HG03439 (cell line): ENCODE measurements around the gene SOST.
A peak's percentile ranks its signal among the peaks of the same experiment; 100 is the strongest.

Source experiments
- ATAC-seq: cut with Tn5 transposase; IDR thresholded peaks from one replicate; pipeline ENCODE4 v1.9.1; 2021; ENCODE audit warnings: mild to moderate bottlenecking, moderate library complexity; ENCODE audit not compliant: unreplicated experiment

The SOST gene

DNA sequence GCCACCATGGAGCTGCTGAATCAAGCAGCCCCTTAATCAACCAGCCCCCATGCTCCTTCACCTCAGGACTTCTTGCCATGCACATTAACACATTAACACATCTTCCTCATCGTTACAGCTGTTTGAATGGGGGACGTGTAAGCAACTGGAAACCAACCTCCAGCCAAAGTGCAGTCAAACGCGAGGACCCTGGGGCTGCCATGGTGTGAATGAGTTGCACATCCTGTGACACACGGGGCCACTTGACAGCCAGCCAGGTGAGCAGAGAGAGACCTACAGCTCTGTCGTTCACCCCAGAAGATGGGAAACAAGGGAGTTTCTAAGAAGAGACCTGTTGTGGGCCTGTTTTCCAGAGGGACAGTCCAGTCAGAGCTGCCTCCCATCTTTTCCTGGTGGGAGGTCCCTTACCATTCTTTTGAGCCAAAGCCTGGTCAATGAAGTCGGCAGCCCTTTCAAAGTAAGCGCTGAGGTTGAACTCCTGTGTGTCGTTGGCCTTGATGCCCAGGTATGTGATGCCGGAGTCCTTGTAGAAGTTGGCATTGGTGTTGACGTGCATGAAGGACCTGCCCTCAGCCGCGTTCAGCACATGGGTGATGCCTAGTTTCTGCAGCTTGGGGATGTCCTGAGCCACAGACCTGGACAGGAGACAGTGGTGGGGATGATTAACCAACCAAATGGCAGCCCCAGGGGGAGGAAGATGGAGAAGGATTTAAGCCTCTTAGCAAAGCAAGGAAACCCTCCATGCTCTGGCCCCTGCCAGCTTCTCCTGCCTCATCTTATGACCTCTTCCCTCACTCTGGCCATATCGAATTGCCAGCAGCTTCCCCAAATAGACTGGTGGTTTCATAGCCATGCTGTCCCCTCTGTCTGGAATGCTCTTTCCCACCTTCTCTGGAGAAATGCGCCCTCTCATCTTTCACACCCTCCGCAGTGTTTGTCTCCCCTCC is 16.0 kb upstream of the SOST start:
- ATAC-seq: no peak

DNA sequence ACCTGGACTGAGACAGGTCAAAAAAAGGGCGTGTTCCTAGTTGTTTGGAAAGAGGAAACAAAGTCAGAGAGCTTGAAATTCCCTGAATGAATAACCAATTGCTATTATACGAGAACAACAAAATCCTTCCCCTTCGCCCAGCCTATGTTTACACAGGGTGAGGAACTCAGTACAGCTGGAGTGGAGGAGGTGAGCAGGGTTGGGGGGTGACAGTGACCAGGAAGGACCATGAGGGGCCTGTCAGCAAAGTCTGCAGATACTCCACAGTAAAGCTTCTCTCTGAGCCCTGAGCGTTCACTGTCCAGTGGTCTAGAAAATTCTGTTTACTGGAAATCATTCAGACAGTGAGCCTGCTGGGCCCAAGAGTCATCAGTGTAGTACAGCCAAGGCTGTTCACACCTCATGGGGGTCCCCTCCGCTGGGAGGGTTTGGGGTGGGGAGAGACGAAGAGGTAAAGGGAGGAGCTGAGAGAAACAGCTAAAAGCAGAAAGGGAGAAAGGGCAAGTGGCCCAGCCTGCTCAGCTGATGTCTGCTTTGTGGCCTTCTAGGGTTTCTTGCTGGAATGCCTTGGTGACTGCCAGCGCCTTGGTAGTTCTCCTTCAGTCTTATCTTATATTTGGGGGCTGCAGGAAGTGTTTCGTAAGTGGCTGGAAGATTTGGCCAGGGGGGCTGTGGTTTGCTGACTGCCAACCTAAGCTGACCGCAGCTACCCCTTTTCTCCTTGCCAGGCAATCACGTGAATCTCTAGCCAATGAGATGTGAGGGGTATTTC is 14.5 kb upstream of the SOST start:
- ATAC-seq: no peak

DNA sequence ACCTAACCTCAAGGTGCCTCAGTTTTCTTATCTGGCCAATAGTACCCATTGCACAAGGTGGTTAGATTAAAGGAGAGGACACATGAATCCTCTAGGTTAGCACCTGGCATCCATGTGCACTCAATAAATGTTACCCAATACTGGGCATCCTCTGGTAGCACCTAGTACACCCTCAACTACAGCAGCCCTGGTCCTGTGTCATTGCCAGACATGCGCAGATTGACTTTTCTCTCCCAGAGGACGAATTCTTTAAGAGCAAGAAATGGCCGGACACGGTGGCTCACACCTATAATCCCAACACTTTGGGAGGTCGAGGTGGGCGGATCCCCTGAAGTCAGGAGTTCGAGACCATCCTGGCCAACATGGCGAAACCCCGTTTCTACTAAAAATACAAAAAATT is 12.9 kb upstream of the SOST start:
- no peak for ATAC-seq

DNA sequence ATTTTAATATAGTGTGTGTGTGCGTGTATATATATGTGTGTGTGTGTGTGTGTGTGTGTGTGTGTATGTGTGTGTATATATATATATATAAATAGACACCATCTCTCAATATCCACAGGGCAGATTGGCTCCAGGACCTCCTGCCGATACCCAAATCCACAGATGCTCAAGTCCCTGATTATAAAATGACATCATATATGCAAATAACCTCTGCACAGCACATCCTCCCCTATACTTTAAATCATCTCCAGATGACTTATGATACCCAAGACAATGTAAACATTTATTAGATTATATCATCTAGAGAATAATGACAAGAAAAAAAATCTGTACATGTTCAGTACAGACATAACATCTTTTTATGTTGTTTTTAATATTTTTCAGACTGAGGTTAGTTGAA is 12.4 kb upstream of the SOST start:
- no peak for ATAC-seq

DNA sequence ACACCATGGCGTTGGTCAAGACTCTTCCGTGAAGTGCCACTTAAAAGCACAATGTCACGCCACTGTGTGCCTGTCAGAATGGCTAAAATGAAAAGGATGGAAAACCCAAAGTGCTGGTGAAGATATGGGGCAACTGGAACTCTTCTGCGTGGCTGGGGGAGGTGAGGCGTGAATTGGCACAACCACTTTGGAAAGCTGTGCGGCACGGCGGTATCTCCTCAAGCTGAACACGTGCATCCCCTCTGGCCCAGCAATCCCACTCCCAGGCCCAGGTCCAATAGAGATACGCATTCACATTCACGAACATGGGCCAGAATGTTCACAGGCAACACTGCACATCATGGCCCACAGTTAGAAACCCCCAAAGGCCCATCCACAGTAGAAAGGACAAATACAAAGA is 11.3 kb upstream of the SOST start:
- no peak for ATAC-seq

DNA sequence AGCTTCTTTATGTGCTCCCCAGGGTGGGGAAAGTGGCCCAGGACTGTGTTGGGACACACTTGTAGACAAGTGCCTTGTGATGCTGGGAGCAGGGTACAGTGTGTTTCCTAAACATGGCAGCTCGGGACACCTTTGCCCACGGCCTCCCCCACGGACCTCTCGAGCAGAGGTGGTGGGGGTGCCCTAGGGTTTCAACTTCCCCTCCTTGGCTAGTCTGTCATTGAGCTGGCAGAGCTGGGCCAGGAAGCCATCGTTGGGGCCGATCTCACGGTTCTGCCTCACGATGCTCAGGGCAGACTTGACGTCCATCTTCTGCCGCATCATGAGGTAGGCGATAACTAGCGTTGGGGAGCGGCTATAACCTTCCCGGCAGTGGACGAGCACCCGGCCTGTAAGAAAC is 10.8 kb upstream of the SOST start:
- ATAC-seq: no peak

DNA sequence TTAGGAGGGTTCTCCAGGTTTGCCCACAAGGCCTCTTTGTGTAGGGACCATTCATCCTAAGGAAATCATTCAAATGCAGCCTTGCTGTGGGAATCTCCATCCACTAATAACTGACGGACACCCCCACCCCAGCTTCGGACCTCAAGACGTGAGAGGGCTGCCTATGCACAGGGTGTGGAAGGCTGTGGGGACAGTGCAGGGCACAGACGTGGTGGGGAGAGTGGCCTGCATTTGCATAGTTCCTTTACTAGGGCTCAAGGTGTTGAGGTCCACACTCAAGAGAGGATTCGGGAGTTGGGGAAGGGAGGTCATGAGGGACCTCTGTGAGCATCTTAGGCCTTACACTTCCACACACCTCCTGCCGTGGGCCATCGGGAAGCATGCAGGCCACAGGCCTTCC is 10.4 kb upstream of the SOST start:
- no peak for ATAC-seq

DNA sequence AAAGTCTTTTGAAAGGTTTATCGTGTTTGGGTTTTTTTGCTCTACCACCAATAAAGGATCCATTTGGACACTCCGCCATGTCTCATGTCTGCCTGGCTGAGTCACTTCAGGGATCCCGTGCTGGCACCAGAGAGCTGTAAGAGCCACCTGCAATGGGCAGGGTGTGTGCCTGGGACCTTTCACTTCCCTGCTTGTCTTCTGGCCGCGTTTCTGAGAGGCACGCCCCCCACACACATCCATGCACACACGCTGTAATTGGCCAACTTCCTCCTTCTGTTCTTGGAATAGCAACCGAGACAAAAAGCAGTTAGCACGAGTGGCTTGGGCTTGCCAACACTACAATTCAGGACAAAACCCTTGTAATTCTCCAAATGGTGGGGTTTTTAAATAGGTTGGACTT is 9.8 kb upstream of the SOST start:
- ATAC-seq: no peak

DNA sequence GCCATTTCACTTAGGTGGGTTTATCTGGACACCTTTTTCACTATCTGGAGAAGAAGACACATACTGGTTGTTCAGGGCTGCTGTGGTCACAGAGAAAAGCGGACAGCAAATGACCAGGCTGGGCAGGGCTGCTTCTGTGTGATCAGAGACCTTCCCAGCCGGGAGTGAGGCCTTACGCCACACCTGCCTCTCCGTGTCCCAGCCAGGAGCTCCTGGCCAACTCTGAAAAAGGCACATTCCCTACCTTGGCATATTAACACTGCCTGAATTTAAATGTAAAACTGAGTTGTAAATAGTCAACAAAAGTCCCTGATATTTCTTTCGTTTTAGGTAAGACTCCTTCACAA is 9.1 kb upstream of the SOST start:
- ATAC-seq: no peak

DNA sequence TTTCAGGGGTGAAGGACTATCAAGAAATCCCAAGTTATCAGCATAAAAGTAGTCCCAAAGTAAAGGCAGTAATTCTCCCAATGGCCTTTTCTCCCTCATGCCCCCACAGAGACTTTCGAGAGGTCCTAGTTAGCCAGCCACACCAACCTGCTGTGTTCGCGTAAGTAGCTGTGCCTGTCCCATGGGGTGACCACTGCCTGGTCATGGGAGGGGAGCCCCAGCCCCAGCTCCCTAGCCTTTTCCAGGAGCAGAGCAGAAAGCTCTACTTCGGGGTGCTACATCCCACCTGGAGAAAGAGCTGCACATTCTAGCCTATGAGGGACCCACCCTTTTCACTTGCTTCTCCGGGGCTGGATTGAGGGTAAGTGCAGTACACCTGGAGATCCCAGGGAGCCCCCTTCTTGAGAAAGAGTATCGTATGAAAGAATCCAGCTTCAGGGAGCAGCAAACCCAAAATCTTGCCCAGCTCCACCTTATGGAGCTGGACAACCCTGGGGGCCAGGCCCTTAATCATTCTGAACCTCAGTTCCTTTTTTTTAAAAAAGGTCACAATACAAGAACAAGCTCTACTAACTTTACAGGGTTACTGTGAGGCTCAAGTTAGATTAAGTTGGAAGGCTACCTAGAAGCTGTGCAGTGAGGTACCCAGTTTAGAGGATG is 8.6 kb upstream of the SOST start:
- no peak for ATAC-seq

DNA sequence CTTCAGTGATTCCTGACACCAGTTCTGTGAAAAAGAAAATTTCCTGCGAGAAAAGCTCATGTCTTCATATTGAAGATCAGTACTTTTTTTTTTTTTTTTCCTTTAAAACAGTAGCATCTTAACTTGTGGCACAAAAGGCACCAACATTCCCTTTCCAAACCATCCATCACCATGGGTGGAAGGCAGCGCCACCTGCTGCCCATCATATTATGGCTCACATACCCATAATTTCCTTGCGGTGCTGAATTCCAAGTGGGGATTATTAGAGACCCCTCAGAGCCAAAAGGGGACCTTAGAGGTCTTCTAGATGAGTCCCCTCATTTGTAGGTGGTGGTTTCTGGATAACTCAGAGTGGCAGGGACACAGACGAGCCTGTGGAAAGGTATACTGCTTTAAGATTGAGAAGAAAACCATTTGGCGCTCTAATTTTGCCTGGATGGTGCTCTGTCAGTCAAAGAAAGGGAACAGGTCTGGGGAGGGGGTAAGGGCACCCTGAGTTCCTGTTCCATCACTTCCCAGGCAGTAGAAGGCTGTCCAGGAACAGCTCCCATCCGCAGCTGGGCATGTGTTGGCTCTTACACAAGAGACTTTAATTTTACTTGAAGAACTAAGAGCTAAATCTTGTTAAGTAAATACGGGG is 7.9 kb upstream of the SOST start:
- ATAC-seq: no peak

DNA sequence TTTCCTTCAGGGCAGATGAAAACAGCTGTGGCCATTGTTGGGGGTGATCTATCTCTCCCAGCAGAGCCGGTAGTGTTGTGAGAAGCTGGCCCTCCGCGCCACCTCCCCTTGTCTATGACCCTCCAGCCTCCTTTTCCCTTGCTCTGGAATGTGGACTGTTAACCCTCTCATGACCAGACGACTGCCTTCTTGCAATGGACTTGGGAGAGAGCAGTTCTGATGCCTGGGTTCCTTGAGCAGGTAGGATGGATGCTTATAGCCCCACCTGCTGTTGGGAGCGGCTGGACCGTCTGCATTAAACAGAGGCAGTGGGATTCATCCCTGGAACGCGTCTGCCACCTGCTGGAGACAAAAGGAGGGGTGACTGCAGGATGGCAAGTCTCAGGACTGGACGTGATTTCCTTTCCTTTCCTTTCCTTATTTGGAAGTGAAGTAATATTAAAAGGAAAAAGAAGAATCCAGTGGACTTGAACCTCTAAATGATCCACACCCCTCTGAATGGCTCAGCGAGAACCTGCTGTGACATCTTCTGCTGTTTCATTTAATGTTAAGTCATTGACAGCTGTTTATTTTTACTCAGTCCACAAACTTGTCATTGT is 1.8 kb upstream of the SOST start:
- peak; percentile 63 for ATAC-seq

DNA sequence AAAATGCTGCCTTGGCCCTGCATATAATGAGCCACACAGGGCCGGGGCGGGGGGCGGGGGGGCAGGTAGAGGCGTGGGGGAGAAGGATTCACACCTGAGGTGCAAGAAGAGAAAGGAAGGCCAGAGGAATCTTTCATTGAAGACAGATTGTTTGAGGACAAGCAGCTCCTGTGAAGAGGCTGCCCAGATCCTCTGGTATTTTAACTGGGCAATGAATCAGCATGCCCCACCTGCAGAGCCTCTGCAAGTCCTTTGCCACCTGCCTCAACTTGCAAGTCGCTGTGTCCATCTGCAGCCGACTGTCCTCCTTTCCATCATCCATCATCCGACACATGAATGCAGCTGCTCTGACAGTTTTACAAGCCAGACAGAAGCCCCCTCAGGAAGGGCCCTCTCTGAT is 1.2 kb upstream of the SOST start:
- no peak for ATAC-seq

DNA sequence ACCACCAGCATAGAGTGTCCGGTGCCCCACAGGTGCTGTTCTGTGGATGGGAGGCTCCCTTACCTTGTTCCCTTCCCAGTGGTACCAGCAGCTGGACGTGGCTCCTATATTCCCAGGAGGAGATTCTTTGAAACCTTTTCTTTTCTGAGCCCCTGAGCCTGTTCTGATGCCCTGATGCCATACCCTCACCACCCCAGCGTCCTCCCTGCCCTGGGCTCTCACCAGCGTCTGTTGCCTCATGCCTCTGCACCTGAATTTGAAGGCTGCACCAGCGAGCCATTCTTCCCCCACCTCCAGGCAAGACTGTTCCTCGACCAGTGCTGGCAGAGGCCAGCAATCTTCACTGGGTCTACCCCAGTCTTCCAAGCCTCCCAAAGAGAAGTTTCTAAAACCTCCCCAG is 505 bp downstream of the SOST start:
- ATAC-seq: no peak

DNA sequence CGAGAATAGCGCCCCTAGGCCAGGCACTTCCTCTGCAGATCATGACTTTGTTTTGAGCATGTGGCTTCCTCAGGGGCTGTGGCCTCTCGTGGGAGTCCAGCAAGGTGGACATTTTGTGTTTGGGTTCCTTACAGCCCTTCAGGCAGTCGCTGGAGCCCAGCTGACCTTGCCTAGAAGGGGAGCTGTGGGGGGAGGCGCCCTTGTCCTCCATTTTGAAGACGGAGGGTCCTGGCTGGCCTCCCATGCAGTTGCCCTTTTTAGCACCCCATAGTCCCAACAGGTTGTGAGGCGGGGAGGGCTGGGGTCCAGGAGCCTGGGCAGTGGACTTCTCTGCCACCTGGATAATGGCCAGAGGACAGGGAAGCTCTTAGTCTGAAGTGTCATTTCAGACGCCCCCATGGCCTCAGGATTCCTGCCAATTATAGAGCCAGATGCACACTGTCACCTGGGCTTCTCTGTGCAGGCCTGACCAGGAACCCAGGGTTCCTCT is 1.4 kb downstream of the SOST start:
- no peak for ATAC-seq

DNA sequence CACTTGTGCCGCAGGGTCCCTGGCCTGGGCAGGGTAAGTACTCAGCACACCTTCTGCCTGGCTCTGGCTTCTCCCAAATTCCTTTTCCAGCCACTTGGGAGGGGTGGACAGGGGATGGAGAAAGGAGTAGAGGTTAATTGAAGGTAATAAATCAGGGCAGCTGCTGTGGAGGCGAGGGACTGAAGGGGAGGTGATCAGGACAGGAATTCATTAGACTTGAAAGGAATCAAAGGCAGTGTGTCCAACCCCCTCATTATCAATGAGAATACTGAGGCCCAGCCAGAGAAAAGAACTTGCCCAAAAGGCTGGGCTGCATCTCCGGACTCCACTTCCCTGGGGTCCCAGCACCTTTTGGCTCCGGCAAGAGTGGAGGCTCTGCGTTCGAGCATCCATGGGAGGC is 2.4 kb downstream of the SOST start:
- ATAC-seq: no peak

DNA sequence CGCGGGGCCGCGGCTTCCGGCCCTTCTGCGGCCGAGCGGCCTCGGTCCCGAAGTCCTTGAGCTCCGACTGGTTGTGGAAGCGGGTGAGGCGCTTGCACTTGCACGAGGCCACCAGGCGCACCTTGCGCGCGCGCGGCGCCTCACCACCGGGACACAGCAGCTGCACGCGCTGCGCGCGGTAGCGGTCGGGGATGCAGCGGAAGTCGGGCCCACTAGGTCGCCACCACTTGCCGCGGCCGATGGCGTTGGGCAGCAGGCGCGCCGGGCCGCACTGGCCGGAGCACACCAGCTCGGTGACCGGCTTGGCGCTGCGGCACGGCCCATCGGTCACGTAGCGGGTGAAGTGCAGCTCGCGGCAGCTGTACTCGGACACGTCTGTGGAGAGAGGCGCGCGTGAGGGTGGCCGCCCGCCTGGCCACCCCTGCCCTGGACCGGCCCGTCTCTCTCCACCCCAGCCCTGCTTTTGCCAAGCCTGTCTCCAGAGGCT is 3.2 kb downstream of the SOST start:
- no peak for ATAC-seq

DNA sequence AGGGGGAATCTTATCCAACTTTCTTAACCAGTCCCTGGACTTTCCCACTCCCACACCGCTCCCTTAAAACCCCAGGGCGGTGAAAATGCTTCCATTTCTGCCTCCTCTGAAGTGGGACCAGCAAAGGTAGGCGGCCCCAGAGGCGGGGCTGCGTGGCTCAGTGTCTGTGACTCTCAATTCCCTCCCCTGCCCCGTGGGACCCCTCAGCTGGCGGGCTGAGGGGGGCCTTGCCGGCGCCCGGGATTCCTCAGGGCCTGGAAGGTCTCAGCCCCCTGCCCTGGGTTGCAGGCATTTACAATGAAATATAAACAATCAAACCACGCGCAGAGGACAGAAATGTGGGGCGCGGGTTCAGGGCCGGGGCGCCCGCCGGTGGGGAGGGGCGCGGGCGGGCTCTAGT is 3.6 kb downstream of the SOST start:
- ATAC-seq: no peak

DNA sequence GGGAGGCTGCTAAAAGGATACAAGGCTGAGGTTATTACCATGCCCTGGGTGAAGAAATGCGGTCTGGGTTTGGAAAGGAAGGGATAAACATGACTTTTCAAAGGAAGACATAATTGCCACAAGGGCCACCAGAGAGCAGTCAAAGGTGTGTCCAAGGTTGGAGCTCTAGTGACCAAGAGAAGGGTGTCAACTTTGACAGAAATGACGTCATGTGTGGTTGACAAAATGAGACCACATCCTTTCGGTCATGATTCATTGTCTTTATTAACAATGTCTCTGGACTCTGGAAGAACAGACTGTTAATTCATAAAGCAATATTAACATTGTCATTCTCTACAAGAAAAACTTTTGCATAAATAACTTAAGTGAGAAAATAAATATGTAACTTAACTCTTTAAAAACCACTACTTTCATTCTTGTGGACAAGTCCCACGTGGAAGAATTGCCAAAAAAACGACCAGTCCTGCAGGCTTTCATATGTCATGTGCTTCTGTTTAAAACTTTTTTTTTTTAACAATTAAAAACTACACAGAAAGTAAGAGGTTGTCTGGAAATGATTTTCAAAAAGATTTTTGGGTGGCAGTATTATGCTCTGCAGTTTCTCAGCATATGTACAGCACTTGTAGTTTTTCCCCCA is 5.0 kb downstream of the SOST start:
- ATAC-seq: no peak

DNA sequence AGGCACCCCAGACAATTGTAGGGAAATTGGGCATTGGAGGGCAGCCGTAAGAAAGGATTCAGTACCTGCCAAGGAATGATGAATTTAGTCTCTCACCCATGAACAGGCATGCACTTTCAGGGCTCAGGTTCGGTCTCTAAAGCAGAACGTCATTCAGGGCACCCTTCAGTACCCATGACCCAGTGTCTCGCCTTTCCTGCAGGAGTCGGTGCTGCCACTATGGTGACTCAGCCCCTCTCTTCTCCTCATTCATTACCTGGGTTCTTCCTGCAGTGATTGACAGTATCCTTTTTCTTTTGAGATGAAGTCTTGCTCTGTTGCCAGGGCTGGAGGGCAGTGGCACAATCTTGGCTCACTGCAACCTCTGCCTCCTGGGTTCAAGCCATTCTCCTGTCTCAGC is 8.4 kb downstream of the SOST start:
- ATAC-seq: no peak
